Fibroblast of pulmonary artery (primary cell): ENCODE measurements around the gene SNX24.
A peak's percentile ranks its signal among the peaks of the same experiment; 100 is the strongest.

ENCODE experiments used
- DNase-seq: peaks from one replicate; pipeline ENCODE4 v3.0.0-alpha.2; 2010; ENCODE audit warnings: low read depth
- H3K4me3 ChIP-seq: replicated peaks from 2 replicates; pipeline ENCODE4 v1.5.1; 2011; ENCODE audit warnings: low read depth, mild to moderate bottlenecking, control low read depth, low read length, moderate library complexity
- CTCF ChIP-seq: IDR thresholded peaks from 2 replicates; pipeline ENCODE4 v1.5.1; 2011; ENCODE audit warnings: mild to moderate bottlenecking, control low read depth, low read length, inconsistent platforms; ENCODE audit errors: missing control alignments

Gene SNX24

DNA sequence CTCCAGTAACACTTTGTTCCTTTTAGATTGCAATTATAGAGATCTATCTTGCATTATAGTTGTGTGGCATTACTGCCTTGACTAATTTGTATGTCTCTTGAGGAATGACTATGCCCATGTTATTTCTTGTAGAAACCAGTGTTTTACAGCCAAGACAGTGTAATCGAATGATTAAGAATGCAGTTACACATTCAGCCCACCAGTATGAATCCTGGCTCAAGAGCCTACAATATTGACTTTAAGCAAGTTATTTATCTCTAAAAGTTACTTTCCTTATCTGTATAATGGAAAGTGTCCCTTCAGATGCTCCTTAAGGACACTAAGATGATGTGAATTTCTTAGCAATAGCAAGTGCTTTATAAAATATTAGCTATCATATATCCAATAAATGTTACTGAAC lies 9.7 kb upstream of the SNX24 start:
- peak; percentile 7 for TF ChIP-seq CTCF
- no peak overlapping the region for H3K4me3 ChIP-seq
- peak; percentile 9 for DNase-seq

DNA sequence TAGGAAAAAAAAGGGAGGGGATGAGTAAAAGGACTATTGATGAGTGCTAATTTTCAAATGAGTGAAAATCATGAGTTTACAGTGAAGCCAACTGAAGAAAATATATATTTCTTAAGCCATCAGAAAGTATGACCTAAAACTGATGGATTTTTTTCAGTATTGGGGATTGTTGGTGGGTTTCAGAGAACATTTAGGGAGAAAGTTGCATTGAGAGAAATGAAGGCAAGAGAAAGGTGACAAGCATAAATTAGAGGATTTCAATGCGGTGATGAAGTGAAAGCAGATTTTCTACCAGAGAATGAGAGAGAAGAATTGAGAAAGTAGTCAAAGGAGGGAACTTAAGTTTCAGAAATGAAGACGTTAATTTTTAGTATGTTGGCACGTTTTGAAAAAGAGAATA lies 8.5 kb upstream of the SNX24 start:
- H3K4me3 ChIP-seq = no peak overlapping the region
- no peak for TF ChIP-seq CTCF
- DNase-seq = no peak

GRCh38 chr5:122839731-122840130 lies 5.7 kb upstream of the SNX24 start:
- no peak overlapping the region for H3K4me3 ChIP-seq
- no peak for DNase-seq
- no peak for TF ChIP-seq CTCF

DNA sequence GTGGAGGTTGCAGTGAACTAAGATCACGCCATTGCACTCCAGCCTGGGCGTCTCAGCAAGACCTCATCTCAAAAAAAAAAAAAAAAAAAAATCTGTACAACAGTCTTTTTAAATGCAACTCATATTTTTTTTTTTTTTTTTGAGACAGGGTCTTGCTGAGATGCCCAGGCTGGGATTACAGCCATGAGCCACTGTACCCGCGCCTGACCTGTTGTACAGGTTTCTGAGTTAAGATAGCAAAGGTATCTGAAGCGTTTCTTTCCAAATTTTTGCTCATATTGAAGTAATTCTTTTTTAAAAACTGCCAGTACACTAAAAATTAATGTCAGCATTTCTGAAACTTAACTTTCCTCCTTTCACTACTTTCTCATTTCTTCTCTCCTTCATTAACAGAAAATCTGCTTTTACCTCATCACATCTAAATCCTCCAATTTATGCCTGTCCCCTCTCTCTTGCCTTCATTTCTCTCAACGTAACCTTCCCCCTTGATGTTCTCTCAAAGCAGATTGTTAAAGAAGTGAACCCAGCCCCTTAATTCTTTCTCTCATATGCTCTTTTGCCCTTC lies 3.3 kb upstream of the SNX24 start:
- no peak overlapping the region for H3K4me3 ChIP-seq
- no peak for DNase-seq
- no peak for TF ChIP-seq CTCF

DNA sequence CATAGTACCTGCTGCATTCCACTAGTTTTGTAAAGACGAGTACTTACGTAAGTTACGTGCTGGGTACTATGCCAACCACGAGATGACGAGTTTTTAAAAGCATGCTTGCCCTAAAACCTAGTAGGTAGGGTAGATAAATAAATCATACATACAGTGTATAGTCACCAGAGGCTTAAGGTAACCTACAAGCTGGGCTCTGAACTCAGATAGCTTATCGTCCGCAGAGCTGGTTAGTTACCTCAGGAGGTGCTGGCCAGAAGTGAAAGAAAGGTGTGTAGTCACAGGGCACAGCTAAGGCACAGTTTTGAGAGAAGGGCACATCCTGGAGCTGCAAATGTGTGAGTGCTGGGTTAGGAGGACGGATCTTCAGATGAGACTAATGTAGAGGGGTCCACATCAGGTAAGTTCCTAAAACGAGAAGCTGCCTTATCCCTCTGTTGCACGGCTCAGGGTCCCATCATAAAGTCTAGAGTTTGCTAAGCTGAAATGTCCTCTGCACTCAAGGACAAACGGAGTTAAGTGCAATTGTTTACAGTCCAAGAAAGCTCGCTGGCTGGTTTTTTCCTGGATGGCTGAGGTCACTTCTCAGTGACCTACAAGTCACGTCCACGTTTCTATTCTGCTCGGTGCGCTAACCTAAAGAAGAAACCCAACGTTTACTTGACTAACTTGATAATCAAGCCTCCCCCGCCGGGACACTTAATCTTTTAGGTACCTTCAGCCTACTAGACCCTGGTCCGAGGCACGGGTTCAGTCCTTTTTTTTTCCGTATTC lies 1.1 kb upstream of the SNX24 start:
- TF ChIP-seq CTCF = no peak
- no peak for DNase-seq
- H3K4me3 ChIP-seq = peak overlapping the region; percentile 73

DNA sequence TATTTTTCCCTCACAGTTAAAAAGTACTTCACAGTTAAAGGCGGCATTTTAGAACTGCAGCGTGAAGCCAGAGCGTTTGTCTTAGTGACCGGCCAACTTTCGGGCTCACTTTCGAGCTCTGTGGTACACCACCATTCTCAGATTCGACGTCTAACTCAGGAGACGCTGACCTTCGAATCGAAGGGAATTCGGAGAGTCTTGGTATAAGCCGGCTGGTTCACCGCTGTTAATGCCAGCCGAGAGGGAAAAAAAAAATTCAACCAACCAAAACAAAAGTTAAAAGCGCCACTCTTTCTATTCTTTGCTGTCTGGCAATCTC lies 544 bp upstream of the SNX24 start:
- TF ChIP-seq CTCF = no peak
- H3K4me3 ChIP-seq = peak overlapping the region; percentile 73
- DNase-seq = no peak

DNA sequence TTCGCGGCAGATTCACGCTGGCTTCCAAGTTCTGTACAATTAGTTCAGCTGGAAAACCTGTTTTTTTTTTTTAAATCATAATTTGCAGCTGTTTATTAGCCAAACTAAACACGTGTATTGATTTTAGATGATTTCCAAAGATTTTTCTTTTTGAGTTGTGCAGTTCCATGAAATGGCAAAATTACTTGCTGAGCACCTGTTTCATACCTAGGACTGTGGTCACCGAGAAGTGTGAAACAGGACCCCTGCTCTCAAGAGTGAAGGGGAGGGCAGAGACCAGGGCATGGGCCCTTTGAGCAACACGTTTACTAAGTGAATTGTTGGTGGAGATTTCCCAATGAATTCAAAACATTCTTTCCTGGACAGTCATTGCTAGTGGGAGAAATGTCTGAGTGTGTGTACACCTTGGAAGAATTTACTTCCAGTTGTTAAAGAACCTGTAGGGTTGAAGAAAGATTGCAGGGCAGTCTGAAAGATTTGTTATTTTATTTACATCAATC lies 688 bp downstream of the SNX24 start:
- TF ChIP-seq CTCF = no peak
- peak overlapping the region; percentile 73 for H3K4me3 ChIP-seq
- DNase-seq = peak; percentile 76
